ENCODE results near the gene TMEM225.

- TF ChIP-seq CTCF (IDR thresholded peaks at IDR 0.05; ENCODE audit: poor library complexity) (no peak), EZH2 (IDR thresholded peaks at IDR 0.05; ENCODE audit: borderline replicate concordance) (no peak)
Observed at GRCh38 chr11:123924027-123924426, 38.6 kb upstream of the TMEM225 start.
